Stimulated activated CD8-positive, alpha-beta memory T cell treated with anti-CD3 and anti-CD28 coated beads, Interleukin-12 subunit alpha, Interleukin-12 subunit beta, amount 100 ng/mL, for 24 hours (primary cell): ENCODE measurements around the gene BRCA2.

ENCODE experiments used
- DNase-seq: peaks from one replicate; pipeline ENCODE4 v3.0.0-alpha.2; 2020; ENCODE audit errors: extremely low read depth

The BRCA2 gene

GRCh38 chr13:32315238-32316027, at the start of gene BRCA2, which contains the start of gene ZAR1L:
BRCA2 (plus strand) TSS chr13:32315508; CDS start chr13:32316461, 953 bp downstream.
ZAR1L (minus strand) TSS chr13:32315363; CDS start chr13:32311925, 3,438 bp downstream.
- DNase-seq = peak; percentile 74

DNA sequence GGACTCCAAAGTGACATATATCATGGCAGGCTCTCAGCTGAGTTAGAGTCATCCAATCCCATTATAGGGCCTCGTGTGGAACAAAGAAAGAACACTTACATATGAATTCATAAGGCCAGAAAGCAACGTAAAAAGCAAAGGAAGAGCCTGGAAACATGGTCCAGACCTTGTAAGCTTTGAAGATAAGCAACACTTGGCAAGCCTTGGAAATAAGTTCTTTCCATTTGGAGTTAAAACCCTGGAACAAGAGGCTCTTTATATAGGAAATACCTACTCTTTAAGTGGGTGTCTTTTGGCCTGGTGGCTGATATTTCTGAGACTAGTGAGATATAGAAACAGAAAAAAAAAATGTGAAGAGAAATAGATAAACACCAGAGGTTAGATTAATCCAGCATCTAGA, 49.6 kb upstream of the BRCA2 start:
- DNase-seq = no peak

DNA sequence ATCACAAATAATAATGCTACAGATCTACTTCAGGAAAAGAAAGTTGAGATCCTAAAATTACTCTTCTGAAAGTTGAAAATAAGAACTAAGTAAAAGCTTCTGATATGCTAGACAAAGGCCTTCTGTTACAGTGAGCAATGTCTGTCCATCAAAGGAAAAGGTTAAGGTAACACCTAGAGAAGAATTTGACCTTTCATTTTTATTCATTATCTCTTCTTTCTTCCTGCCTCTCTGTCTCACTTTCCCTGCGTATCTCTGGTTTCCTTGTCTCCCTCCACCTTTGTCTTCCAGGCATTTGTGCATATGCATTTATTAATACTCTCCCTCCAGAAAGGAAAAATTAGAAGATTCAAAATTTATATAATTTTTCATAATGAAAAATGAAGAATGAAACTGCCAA, 49.2 kb upstream of the BRCA2 start:
- no peak for DNase-seq

GRCh38 chr13:32267836-32268439, 47.4 kb upstream of the BRCA2 start:
- no peak for DNase-seq

DNA sequence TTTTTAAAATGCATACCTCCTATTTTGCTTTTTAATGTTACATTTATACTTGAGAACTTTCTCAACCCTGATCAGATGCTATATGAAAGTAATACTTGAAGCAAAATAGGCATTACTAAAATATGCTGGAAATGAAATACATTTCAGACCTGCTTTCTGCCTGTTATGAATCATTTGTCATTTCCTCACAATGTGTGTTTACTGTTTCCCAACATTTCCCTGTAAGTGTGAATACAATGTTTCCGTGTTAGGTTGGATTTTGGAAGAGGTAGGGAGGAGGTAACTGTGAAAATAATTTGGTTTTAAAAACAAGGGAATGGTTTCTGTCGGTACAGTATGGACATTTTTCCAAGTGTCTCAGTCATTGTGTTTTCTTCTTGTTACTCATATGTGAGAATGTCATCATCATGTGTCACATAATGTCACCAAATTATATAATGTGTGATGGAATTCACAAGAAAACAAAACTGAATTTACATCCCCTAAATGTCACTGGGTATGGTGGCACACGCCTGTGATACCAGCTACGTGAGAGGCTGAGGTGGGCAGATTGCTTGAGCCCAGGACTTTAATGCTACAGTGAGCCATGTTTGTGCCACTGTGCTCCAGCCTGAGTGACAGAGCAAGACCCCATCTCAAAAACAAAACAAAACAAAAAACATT, 43.2 kb upstream of the BRCA2 start:
- DNase-seq = no peak

GRCh38 chr13:32277839-32278238, 37.5 kb upstream of the BRCA2 start:
- no peak for DNase-seq

DNA sequence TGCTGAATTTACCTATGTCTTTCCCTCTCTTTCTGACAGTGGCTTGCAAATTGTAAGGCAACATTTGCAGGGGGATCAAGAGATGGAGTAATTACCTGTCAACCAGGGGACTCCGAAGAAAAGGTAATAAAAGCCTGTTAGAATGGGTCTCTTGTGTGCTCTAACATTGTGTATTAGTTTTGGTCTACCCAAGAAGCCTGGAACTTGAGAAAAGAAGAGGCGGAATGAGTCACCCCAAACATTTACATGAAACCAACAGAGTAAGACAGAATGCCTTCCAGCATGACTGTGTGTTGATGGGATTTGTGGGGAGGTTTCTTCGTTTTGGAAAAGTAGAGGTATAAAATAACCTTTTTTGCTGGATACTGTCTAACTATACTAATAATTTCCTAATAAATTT, 36.9 kb upstream of the BRCA2 start:
- DNase-seq = no peak

GRCh38 chr13:32281096-32281495, 34.2 kb upstream of the BRCA2 start:
- DNase-seq = no peak

DNA sequence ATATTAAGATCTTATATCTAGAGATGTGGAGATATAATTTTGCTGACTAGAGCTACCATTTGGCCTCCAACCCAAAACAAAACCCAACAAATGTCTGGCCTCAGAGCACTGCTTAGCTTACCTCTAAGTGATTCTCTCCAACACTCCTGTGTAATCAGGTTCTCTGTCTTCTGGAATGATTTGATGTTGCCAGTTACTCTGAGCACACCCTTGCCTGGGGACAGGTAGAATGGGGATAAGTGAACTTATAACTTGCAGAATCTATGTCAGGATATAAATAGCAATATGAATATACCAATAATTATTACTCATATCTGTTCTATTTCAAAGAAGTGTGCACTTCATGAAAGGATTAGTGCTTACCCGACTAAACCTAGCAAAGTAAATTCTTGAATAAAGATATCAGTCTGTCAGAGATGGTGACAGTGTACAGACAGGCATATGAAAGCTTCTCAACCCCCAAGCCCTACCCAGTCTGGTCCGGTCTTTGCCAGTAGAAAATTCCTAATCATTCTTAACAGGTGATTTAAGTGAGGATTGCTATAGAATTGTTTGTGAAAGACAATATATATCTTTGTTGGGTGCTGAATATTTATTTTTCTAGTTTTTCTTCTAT, 33.1 kb upstream of the BRCA2 start:
- no peak for DNase-seq

GRCh38 chr13:32284927-32285632, 30.2 kb upstream of the BRCA2 start:
- DNase-seq = no peak

GRCh38 chr13:32285633-32285965, 29.7 kb upstream of the BRCA2 start:
- no peak for DNase-seq

- DNase-seq = no peak
These were observed 18.1 kb upstream of the BRCA2 start for GRCh38 chr13:32297206-32297605.

DNA sequence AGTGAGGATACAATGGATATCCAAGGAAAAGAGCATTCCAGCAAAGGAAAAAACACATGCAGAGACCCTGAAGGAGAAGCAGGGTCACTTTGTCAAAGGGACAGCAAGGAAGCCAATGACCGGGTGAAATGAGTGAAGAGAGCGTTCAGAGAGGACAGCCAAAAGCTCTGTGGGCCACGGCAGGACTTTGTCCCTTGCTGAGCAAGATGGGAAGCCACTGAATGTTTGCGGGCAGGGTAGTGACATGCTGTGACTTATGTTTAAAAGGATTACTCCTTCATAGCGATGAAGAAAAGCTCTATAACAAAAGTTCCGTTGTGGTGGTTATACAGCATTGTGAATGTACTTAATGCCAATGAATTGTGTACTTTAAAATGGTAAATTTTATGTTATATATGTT, 16.6 kb upstream of the BRCA2 start:
- no peak for DNase-seq

- no peak for DNase-seq
These were observed 15.4 kb upstream of the BRCA2 start for GRCh38 chr13:32299893-32300292.

GRCh38 chr13:32300406-32300805, 14.9 kb upstream of the BRCA2 start:
- DNase-seq = no peak

- DNase-seq = no peak
These were observed 14.4 kb upstream of the BRCA2 start for GRCh38 chr13:32300920-32301319.

- DNase-seq = no peak
These were observed 12.8 kb upstream of the BRCA2 start for GRCh38 chr13:32302461-32302860.

- no peak for DNase-seq
These were observed 9.7 kb upstream of the BRCA2 start for GRCh38 chr13:32305646-32306045.

DNA sequence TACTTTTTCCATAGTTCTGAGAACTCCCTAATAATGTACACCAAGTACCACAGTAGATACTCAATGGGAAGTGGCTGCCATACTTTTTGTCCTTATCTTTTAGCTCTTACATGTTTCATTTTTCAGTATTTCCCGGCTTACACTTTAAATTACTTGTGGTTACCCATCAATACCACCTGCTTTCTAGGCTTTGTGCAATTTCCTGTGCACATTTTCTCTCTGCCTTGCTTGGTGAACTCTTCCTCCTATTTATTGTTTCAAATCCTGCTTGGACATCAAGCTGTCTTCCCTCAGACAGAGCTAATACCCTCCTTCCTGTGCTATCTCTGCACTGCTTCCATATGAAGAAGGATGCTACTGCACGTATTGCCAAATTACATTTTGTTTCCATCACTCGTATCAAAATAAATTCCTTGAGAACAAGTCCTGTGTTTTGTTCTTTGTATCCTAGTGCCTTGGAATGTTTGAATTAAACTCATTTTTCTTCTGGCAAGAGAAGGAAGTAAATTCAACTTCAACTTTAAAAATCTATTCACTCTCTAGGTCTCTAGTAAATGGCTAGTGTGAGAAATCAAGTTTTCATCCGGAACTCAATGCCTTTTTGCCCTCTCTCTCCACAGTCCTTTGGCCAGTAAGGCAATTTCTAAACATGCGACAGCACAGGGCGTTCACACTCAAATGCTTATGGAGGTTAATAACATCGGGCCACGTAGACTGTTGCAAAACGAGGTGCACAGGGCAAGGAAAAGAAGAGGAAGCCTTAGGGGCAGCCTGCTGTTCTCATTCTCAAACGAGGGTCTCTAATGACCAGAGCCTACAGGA, 5.8 kb upstream of the BRCA2 start:
- DNase-seq = no peak

DNA sequence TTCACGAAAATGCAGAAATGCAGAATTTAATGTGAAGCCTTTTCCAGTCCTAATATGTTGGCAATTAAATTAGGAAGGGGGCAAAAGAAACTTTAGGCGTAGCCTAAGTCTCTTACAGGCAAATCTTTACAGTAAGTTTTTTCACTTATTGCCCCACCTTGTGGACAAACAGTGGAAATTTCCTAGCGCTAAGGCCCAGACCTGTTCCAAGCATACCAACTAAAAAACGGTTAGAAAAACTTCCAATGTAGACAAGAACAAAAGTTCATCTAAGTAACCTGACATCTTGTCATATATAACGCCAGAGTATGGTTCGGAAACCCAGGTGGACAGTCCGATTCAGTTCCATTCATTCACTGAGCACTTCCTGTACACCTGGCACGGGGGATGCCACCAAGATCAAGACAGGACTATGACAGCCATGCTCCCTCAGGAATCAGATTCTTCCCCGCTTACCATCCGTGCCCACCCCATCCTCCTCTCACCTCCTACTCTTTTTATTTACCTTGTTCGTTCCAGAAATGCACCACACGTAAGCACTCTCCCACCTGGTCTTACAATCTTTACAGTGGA, 5.1 kb upstream of the BRCA2 start:
- DNase-seq = no peak
